Left lung (tissue), 10 donors: Measurements from ENCODE around the gene WDR27. TPM values are rescaled to one million over a fixed set of nuclear protein-coding genes. Genes with fewer than 3 reads are reported as not detected.

Experiments
- ATAC-seq: fragments of 200-7000 bp; cut with Tn5 transposase; one replicate; pipeline ENCODE4 v1.9.1; 2020; ENCODE audit warnings: moderate library complexity
- DNase-seq, 4 donors: peaks; one replicate each; pipeline ENCODE4 v3.0.0-alpha.2; 2013 to 2020
- H3K27ac ChIP-seq, 2 donors: fragments of 200-600 bp; sonication (generic) in 1 of 2; one replicate each; pipeline versions ENCODE4 v1.5.0 to v1.8.0; 2020 to 2021
- H3K27me3 ChIP-seq, 2 donors: fragments of 200-600 bp; sonication (generic) in 1 of 2; one replicate each; pipeline versions ENCODE4 v1.5.0 to v1.8.0; 2020 to 2021
- H3K36me3 ChIP-seq, 2 donors: fragments of 200-600 bp; sonication (generic) in 1 of 2; one replicate each; pipeline versions ENCODE4 v1.5.0 to v1.8.0; 2020 to 2021
- H3K4me1 ChIP-seq, 2 donors: fragments of 200-600 bp; one replicate each; pipeline ENCODE4 v1.8.0; 2021
- H3K4me3 ChIP-seq, 2 donors: fragments of 200-600 bp; sonication (generic) in 1 of 2; one replicate each; pipeline versions ENCODE4 v1.5.0 to v1.8.0; 2020 to 2021; ENCODE audit warnings: mild to moderate bottlenecking in 1 of 2
- H3K9me3 ChIP-seq, 2 donors: fragments of 200-600 bp; sonication (generic) in 1 of 2; one replicate each; pipeline versions ENCODE4 v1.5.0 to v1.8.0; 2020 to 2021
- CTCF ChIP-seq, 2 donors: fragments of 200-600 bp; sonication (generic) in 1 of 2; IDR thresholded peaks; one replicate each; pipeline versions ENCODE4 v1.5.0 to v1.8.0; 2021; ENCODE audit warnings: antibody characterized with exemption in 2 of 2
- intact Hi-C, 2 donors: fragments of 100-400 bp; cut with DNase I; formaldehyde crosslinking; loops; one replicate each; pipeline versions ENCODE4 v1.11.2 to v1.14.2; 2022
- polyA plus RNA-seq, 6 donors: library from polyadenylated mRNA; unstranded; fragments of 120-200 nt; gene quantifications; one replicate each; pipeline ENCODE4 v1.2.1, GENCODE V29; 2013; ENCODE audit not compliant: insufficient read length in 6 of 6
- total RNA-seq, 2 donors: library from RNA; stranded (reverse); fragmentation: NEBNext Ultra II Directional; extraction: Animal tissue kit (Norgen Biotek cat#: 25700); gene quantifications; one replicate each; pipeline ENCODE4 v1.2.1, GENCODE V29; 2021
- donor health status: DM: no; HTN: yes; CAD: no.
- donor health status: DM: no; HTN: no; CAD: no.

Gene WDR27
- total and polyA plus RNA-seq, 8 donors: 31.3 to 104 (median 86.3) TPM

GRCh38 chr6:169629256-169629655, 72.6 kb downstream of the WDR27 start:
- TF ChIP-seq CTCF (IDR thresholded peaks at IDR 0.05): no peak
- H3K9me3 ChIP-seq: no peaks in the 10 kb centered on the region
- H3K36me3 ChIP-seq: peaks cover 0 to 30% of the 10 kb centered on the region in 2 donors
- intact Hi-C loops: no loop called here
- H3K27ac ChIP-seq: no peak overlapping the region
- no peak overlapping the region for H3K4me3 ChIP-seq
- ATAC-seq: no peak
- H3K4me1 ChIP-seq: no peaks in the 10 kb centered on the region
- H3K27me3 ChIP-seq: no peaks in the 10 kb centered on the region
- DNase-seq: no peak

DNA sequence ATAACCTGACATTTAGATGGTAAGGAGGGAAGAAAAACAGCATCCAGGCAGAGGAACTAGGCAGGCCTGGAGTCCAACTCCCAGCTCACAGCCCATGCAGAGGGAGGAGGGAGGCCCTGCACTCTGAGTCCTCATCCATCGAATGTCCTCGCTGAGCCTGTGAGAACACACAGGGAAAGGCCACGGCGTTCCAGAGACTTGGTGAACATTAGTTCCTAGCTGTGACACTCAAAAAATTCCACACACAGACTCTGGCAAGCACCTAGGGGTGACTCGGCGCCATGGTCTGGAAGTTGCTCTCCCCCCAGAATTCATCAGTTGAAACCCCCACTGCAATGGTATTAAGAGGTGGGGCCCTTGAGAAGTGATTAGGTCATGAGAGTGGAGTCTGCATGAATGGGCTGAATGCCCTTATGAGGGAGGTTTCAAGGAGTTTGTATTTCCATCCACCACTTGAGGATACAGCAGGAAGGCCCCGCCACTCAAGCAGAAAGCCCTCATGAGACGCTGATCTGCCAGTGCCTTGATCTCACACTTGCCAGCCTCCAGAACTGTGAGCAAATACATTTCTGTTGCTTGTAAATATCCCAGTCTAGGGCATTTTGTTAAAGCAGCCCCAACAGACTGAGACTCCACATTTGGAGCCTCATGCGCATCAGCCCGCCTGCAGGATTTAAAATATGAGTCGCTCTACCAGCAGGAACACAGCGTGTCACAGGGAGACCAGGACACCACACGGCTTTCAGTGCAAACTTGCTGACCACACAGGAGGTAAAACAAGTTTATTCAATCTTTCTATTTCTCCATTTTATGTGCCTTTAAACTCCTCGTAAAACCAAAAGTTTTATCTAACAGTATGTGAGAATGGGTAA, 73.9 kb downstream of the WDR27 start:
- intact Hi-C loops: no loop called here
- H3K4me1 ChIP-seq: no peaks in the 10 kb centered on the region
- H3K9me3 ChIP-seq: no peaks in the 10 kb centered on the region
- ATAC-seq (peak; percentile 60), DNase-seq (peak in 1 of 4 donors; percentile 38)
- no peak overlapping the region for H3K27ac ChIP-seq
- no peak overlapping the region for H3K4me3 ChIP-seq
- peaks cover 0 to 25% of the 10 kb centered on the region in 2 donors for H3K36me3 ChIP-seq
- TF ChIP-seq CTCF (IDR thresholded peaks at IDR 0.05): no peak
- H3K27me3 ChIP-seq: no peaks in the 10 kb centered on the region

DNA sequence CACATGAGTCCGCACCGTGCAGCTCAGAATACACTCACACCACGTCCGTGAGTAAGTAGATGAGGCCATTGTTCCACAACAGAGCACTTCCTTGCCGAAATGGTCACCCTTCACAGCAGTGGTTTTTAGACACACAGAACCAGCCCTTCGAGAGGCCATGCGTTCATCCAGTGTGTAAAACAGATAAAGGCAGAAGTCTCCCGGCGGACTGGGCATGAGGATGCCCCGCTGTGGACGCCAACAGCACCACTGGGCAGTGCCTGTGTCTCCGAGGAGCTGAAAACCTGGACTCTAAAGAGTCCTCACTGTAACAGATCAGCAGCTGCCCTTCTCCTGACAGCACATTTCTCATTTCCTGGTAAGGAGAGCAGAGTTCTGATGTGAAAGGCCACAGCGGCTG, 75.2 kb downstream of the WDR27 start:
- no peak for ATAC-seq

GRCh38 chr6:169626169-169626568, 75.7 kb downstream of the WDR27 start:
- no peak overlapping the region for H3K4me3 ChIP-seq
- intact Hi-C loops: no loop called here
- no peak for ATAC-seq

More for the DNA sequence above, 75.2 kb downstream of the WDR27 start:
- peaks cover 0 to 20% of the 10 kb centered on the region in 2 donors for H3K36me3 ChIP-seq
- no peaks in the 10 kb centered on the region for H3K9me3 ChIP-seq
- no peak overlapping the region for H3K27ac ChIP-seq
- no peaks in the 10 kb centered on the region for H3K4me1 ChIP-seq
- no peak for TF ChIP-seq CTCF (IDR thresholded peaks at IDR 0.05)
- no peak for DNase-seq
- no peak overlapping the region for H3K4me3 ChIP-seq
- intact Hi-C loops: no loop called here
- no peaks in the 10 kb centered on the region for H3K27me3 ChIP-seq

More at GRCh38 chr6:169626169-169626568, 75.7 kb downstream of the WDR27 start:
- no peaks in the 10 kb centered on the region for H3K27me3 ChIP-seq
- no peaks in the 10 kb centered on the region for H3K4me1 ChIP-seq
- H3K9me3 ChIP-seq: no peaks in the 10 kb centered on the region
- H3K27ac ChIP-seq: no peak overlapping the region
- no peak for DNase-seq
- no peak for TF ChIP-seq CTCF (IDR thresholded peaks at IDR 0.05)
- H3K36me3 ChIP-seq: peaks cover 0 to 20% of the 10 kb centered on the region in 2 donors
